ENCODE measurements around the gene MAGEH1.

The MAGEH1 gene

GRCh38 chrX:55490121-55490520 lies 38.2 kb downstream of the MAGEH1 start:
- DNase-seq (ENCODE audit: low read depth in 3 of 3), result no peak

GRCh38 chrX:55490974-55491373 lies 39.0 kb downstream of the MAGEH1 start:
- no peak for DNase-seq (ENCODE audit: low read depth in 3 of 3)

All from stimulated activated CD4-positive, alpha-beta T cell treated with anti-CD3 and anti-CD28 coated beads, TNF-alpha, amount 100 ng/mL, for 4 hours (primary cell).